A673 (cell line): ENCODE results near the gene RELN. TPM values are rescaled to one million over a fixed set of nuclear protein-coding genes. Genes with fewer than 3 reads are reported as not detected.

Experiments
- BruUV-seq: library from RNA; stranded (reverse); fragments of 400-500 nt; replicated peaks from 2 replicates; lab custom pipeline; 2021; lab: Mats Ljungman, UMichigan
- CTCF ChIA-PET: fragments of 300-600 bp; sonication (Branson Sonifier 250); formaldehyde crosslinking; loops from one replicate; lab custom pipeline; 2022; ENCODE audit warnings: antibody characterized with exemption; lab: Charles Lee
- POLR2A ChIA-PET: fragments of 300-600 bp; sonication (Branson Sonifier 250); formaldehyde crosslinking; loops from one replicate; lab custom pipeline; 2022; ENCODE audit warnings: antibody characterized with exemption; ENCODE audit not compliant: low non-redundant PET; lab: Charles Lee
- DNase-seq: peaks from one replicate; pipeline ENCODE4 v3.0.0-alpha.2; 2015; ENCODE audit warnings: low spot score
- H3K27ac ChIP-seq: fragments of 200-600 bp; sonication (generic); 2 replicates; pipeline ENCODE4 v1.5.1; 2016; ENCODE audit warnings: mixed run types, low read depth, mild to moderate bottlenecking, mixed read lengths, antibody characterized with exemption, low read length; ENCODE audit not compliant: poor library complexity, severe bottlenecking
- H3K27me3 ChIP-seq: fragments of 200-600 bp; sonication (generic); replicated peaks from 2 replicates; pipeline ENCODE4 v1.6.1; 2017; ENCODE audit warnings: mixed run types, low read depth, mild to moderate bottlenecking, mixed read lengths, antibody characterized with exemption, low read length; ENCODE audit not compliant: insufficient read depth, poor library complexity
- H3K36me3 ChIP-seq: fragments of 200-600 bp; sonication (generic); 2 replicates; pipeline ENCODE4 v1.6.1; 2016; ENCODE audit warnings: mixed run types, mild to moderate bottlenecking, mixed read lengths, antibody characterized with exemption, low read length; ENCODE audit not compliant: insufficient read depth, poor library complexity, severe bottlenecking
- H3K4me1 ChIP-seq: fragments of 200-600 bp; sonication (generic); 2 replicates; pipeline ENCODE4 v1.6.1; 2017; ENCODE audit warnings: mixed run types, mild to moderate bottlenecking, mixed read lengths, antibody characterized with exemption, low read length; ENCODE audit not compliant: insufficient read depth, poor library complexity, severe bottlenecking
- H3K4me3 ChIP-seq: fragments of 200-600 bp; sonication (generic); 2 replicates; pipeline ENCODE4 v1.5.1; 2016; ENCODE audit warnings: low read depth, mixed run types, mild to moderate bottlenecking, mixed read lengths, low read length; ENCODE audit not compliant: poor library complexity, severe bottlenecking
- H3K9me3 ChIP-seq: fragments of 200-600 bp; sonication (generic); 2 replicates; pipeline ENCODE4 v1.6.1; 2016; ENCODE audit warnings: mixed run types, low read depth, mild to moderate bottlenecking, mixed read lengths, antibody characterized with exemption, low read length; ENCODE audit not compliant: poor library complexity, severe bottlenecking
- CTCF ChIP-seq: fragments of 300-800, 200-600 bp; sonication (generic); conservative IDR thresholded peaks from 2 replicates; pipeline ENCODE4 v1.5.1; 2017; ENCODE audit warnings: low read depth, mild to moderate bottlenecking, antibody characterized with exemption, low read length, moderate library complexity, mixed read lengths
- EZH2 ChIP-seq: fragments of 200-600 bp; sonication (generic); IDR thresholded peaks from 2 replicates; pipeline ENCODE4 v1.6.1; 2017; ENCODE audit warnings: borderline replicate concordance, low read depth, mild to moderate bottlenecking, mixed read lengths, antibody characterized with exemption, low read length; ENCODE audit not compliant: poor library complexity, severe bottlenecking
- intact Hi-C: fragments of 100-400 bp; cut with micrococcal nuclease; formaldehyde crosslinking; loops from one replicate; pipeline ENCODE4 v1.10.0; 2022; ENCODE audit not compliant: unreplicated experiment
- total RNA-seq: library from RNA; stranded (reverse); gene quantifications from 2 replicates; pipeline ENCODE4 v1.2.3, GENCODE V29; 2021

The RELN gene
- total RNA-seq, 1 experiment from 2014 or later = not detected

GRCh38 chr7:104023100-104023499 is 33.6 kb upstream of the RELN start:
- Histone ChIP-seq H3K4me3 (no peak overlapping the region), H3K4me1 (peaks cover 1% of the 10 kb centered on the region), H3K27ac (no peak overlapping the region), H3K27me3 (no peaks in the 10 kb centered on the region), H3K9me3 (no peaks in the 10 kb centered on the region), H3K36me3 (no peaks in the 10 kb centered on the region)
- no peak for TF ChIP-seq EZH2
- no peak for TF ChIP-seq CTCF
- no peak for DNase-seq
- ChIA-PET POLR2A (no interaction called here), CTCF (no interaction called here)
- no TSS peak for BruUV-seq
- intact Hi-C loops = no loop called here

- intact Hi-C loops = no loop called here
- no TSS peak for BruUV-seq
- DNase-seq = no peak
- Histone ChIP-seq H3K4me1 (peaks cover 25% of the 10 kb centered on the region), H3K4me3 (no peak overlapping the region), H3K9me3 (no peaks in the 10 kb centered on the region), H3K27me3 (no peaks in the 10 kb centered on the region), H3K36me3 (no peaks in the 10 kb centered on the region), H3K27ac (no peak overlapping the region)
- TF ChIP-seq EZH2 (no peak), CTCF (no peak)
- ChIA-PET POLR2A (no interaction called here), CTCF (no interaction called here)
These were observed 29.0 kb upstream of the RELN start for GRCh38 chr7:104018425-104018824.

- DNase-seq = peak; percentile 89
- no peaks in the 10 kb centered on the region for H3K36me3 ChIP-seq
- TF ChIP-seq CTCF = no peak
- TF ChIP-seq EZH2 = no peak
- ChIA-PET POLR2A (no interaction called here), CTCF (interaction anchor here (0.9 kb wide), 1 partner anchor 902 kb away, joined by 5 read pairs; no protein-coding TSS in a partner anchor)
- no peaks in the 10 kb centered on the region for H3K9me3 ChIP-seq
- intact Hi-C loops = no loop called here
- no peak overlapping the region for H3K4me3 ChIP-seq
- H3K27me3 ChIP-seq = no peaks in the 10 kb centered on the region
- peaks cover 25% of the 10 kb centered on the region for H3K4me1 ChIP-seq
- no TSS peak for BruUV-seq
- peak overlapping the region; percentile 56 for H3K27ac ChIP-seq
These were observed 27.5 kb upstream of the RELN start for GRCh38 chr7:104017001-104017400.
